Fibroblast of lung (primary cell): ENCODE measurements around the gene PPFIBP2. TPM values are rescaled to one million over a fixed set of nuclear protein-coding genes. Genes with fewer than 3 reads are reported as not detected.

Source experiments
- DNase-seq, 2 donors: peaks; one replicate each; pipeline versions ENCODE4 v3.0.0 to v3.0.0-alpha.2; 2010; ENCODE audit warnings: low read depth in 2 of 2
- H2AFZ ChIP-seq: 2 replicates; pipeline ENCODE4 v1.5.1; 2012; ENCODE audit warnings: low read length, control low read depth, inconsistent platforms
- H3K27ac ChIP-seq: 2 replicates; pipeline ENCODE4 v1.5.1; 2011; ENCODE audit warnings: low read length, control low read depth; ENCODE audit not compliant: insufficient read depth
- H3K27me3 ChIP-seq: 2 replicates; pipeline ENCODE4 v1.5.1; 2011; ENCODE audit warnings: mild to moderate bottlenecking, low read length; ENCODE audit not compliant: control insufficient read depth, insufficient read depth
- H3K36me3 ChIP-seq: 2 replicates; pipeline ENCODE4 v1.5.1; 2011; ENCODE audit warnings: low read length; ENCODE audit not compliant: control insufficient read depth, insufficient read depth
- H3K4me1 ChIP-seq: 2 replicates; pipeline ENCODE4 v1.5.1; 2011; ENCODE audit warnings: low read length; ENCODE audit not compliant: control insufficient read depth, insufficient read depth; ENCODE audit errors: extremely low read depth
- H3K4me2 ChIP-seq: 2 replicates; pipeline ENCODE4 v1.5.1; 2011; ENCODE audit warnings: low read length, control low read depth; ENCODE audit not compliant: insufficient read depth; ENCODE audit errors: extremely low read depth
- H3K4me3 ChIP-seq, 4 experiments: fragments of 200-600 bp in 1 of 4; sonication (generic) in 1 of 4; replicated peaks in 1 of 4; 2 replicates each; pipeline ENCODE4 v1.5.1; 2011 to 2016; ENCODE audit warnings: low read length in 4 of 4, low read depth in 3 of 4, mild to moderate bottlenecking in 3 of 4, control low read depth in 2 of 4, inconsistent platforms in 1 of 4, mixed read lengths in 1 of 4; ENCODE audit not compliant: insufficient read depth in 1 of 4; ENCODE audit errors: control extremely low read depth in 1 of 4
- H3K79me2 ChIP-seq: 2 replicates; pipeline ENCODE4 v1.5.1; 2012; ENCODE audit warnings: mild to moderate bottlenecking, low read length, inconsistent platforms; ENCODE audit not compliant: control insufficient read depth, insufficient read depth
- H3K9ac ChIP-seq: 2 replicates; pipeline ENCODE4 v1.5.1; 2011; ENCODE audit warnings: mild to moderate bottlenecking, low read length, control low read depth; ENCODE audit not compliant: insufficient read depth
- H3K9me3 ChIP-seq: 2 replicates; pipeline ENCODE4 v1.5.1; 2012; ENCODE audit warnings: low read depth, low read length; ENCODE audit not compliant: control insufficient read depth, insufficient read depth
- H4K20me1 ChIP-seq: 2 replicates; pipeline ENCODE4 v1.5.1; 2011; ENCODE audit warnings: low read length; ENCODE audit not compliant: control insufficient read depth, insufficient read depth; ENCODE audit errors: extremely low read depth
- CTCF ChIP-seq, 2 donors: IDR thresholded peaks in 1 of 2; conservative IDR thresholded peaks in 1 of 2; 1 replicate in 1 of 2; 2 replicates in 1 of 2; pipeline ENCODE4 v1.5.1; 2011 to 2012; ENCODE audit warnings: low read length in 2 of 2, control low read depth in 1 of 2, inconsistent platforms in 1 of 2, low read depth in 1 of 2, mild to moderate bottlenecking in 1 of 2
- EZH2 ChIP-seq: IDR thresholded peaks from 2 replicates; pipeline ENCODE4 v1.5.1; 2012; ENCODE audit warnings: low read length, control low read depth, mild to moderate bottlenecking; ENCODE audit errors: missing control alignments
- polyA plus RNA-seq, 2 donors: library from polyadenylated mRNA; depleted of rRNA in 1 of 2; stranded (reverse) in 1 of 2; unstranded in 1 of 2; fragments of >200 nt; gene quantifications; 2 replicates each; pipeline ENCODE4 v1.2.1, GENCODE V29; 2011 to 2012; ENCODE audit warnings: missing spikeins in 1 of 2
- total RNA-seq: library from RNA; depleted of rRNA; stranded (reverse); fragments of >200 nt; gene quantifications from 2 replicates; pipeline ENCODE4 v1.2.1, GENCODE V29; 2014

Gene PPFIBP2
- total and polyA plus RNA-seq, 2 donors (not counting 1 experiment from before 2014, with no cell fraction given): 11.4 to 38.8 TPM

GRCh38 chr11:7509966-7510365 lies 3.8 kb upstream of the PPFIBP2 start:
- TF ChIP-seq EZH2: no peak
- TF ChIP-seq CTCF (conservative IDR thresholded peaks at IDR 0.05 in 1 of 2, IDR thresholded peaks at IDR 0.05 in 1 of 2; ENCODE audit: low read depth in 1 of 2, low read length in 2 of 2): no peak

GRCh38 chr11:7511401-7511800 lies 2.4 kb upstream of the PPFIBP2 start:
- Histone ChIP-seq H3K9me3 (no peaks in the 10 kb centered on the region), H3K27ac (no peak overlapping the region), H3K27me3 (peaks cover 4% of the 10 kb centered on the region), H3K9ac (no peak overlapping the region), H3K4me2 (no peak overlapping the region), H2AFZ (no peak overlapping the region), H3K79me2 (no peaks in the 10 kb centered on the region), H3K36me3 (no peaks in the 10 kb centered on the region), H3K4me1 (peaks cover 2% of the 10 kb centered on the region), H3K4me3 (no peak overlapping the region), H4K20me1 (no peaks in the 10 kb centered on the region)
- no peak for TF ChIP-seq EZH2
- no peak for TF ChIP-seq CTCF (conservative IDR thresholded peaks at IDR 0.05 in 1 of 2, IDR thresholded peaks at IDR 0.05 in 1 of 2; ENCODE audit: low read depth in 1 of 2, low read length in 2 of 2)
- no peak for DNase-seq

More at GRCh38 chr11:7509966-7510365, 3.8 kb upstream of the PPFIBP2 start:
- Histone ChIP-seq H3K9ac (no peak overlapping the region), H3K27ac (no peak overlapping the region), H3K79me2 (no peaks in the 10 kb centered on the region), H3K4me1 (peaks cover 2% of the 10 kb centered on the region), H3K27me3 (no peaks in the 10 kb centered on the region), H2AFZ (no peak overlapping the region), H3K4me3 (no peak overlapping the region), H4K20me1 (no peaks in the 10 kb centered on the region), H3K9me3 (no peaks in the 10 kb centered on the region), H3K4me2 (no peak overlapping the region), H3K36me3 (no peaks in the 10 kb centered on the region)
- DNase-seq: no peak

GRCh38 chr11:7512525-7513233 lies 1.1 kb upstream of the PPFIBP2 start:
- Histone ChIP-seq H3K9ac (peak overlapping the region; percentile 59), H2AFZ (peak overlapping the region; percentile 86), H3K9me3 (no peaks in the 10 kb centered on the region), H3K4me1 (peaks cover 2% of the 10 kb centered on the region), H3K4me2 (peak overlapping the region; percentile 89), H3K27ac (peak overlapping the region; percentile 44), H3K4me3 (peak overlapping the region; percentile 61 to 85 (median 75)), H3K36me3 (no peaks in the 10 kb centered on the region), H3K27me3 (peaks cover 4% of the 10 kb centered on the region), H3K79me2 (no peaks in the 10 kb centered on the region), H4K20me1 (no peaks in the 10 kb centered on the region)
- DNase-seq: peak in 1 of 2 donors; percentile 49
- TF ChIP-seq CTCF (conservative IDR thresholded peaks at IDR 0.05 in 1 of 2, IDR thresholded peaks at IDR 0.05 in 1 of 2; ENCODE audit: low read depth in 1 of 2, low read length in 2 of 2): peak in 1 of 2 donors; percentile 21
- TF ChIP-seq EZH2: no peak
